HG03103 (cell line): ENCODE data around the gene TUBB3.
"Not testable (repeated sequence)": the region's sequence is repeated elsewhere in the genome, so short reads cannot be mapped to it uniquely, and the experiment has no call there.

Experiments
- ATAC-seq: cut with Tn5 transposase; IDR thresholded peaks from one replicate; pipeline ENCODE4 v1.9.1; 2021; ENCODE audit warnings: low read depth; ENCODE audit not compliant: unreplicated experiment

TUBB3 gene

DNA sequence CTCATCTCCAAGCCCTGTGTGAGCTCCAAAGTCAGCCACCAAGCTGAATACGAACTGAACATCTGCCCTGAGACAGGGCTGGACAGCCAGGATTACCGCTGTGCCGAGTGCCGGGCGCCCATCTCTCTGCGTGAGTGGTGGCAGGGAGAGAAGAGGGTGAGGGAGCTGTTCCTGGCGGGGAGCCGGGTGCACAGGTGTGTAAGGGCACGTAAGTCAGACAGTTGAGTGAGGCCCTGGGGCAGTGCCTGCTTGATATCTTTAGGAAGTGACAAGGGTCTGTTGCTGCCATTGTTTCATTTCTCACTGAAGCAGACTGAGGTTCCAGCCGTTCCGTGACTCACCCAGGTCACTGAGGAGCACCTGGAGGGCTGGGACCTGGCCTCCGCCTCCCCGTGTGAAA is 37.8 kb downstream of the TUBB3 start:
- ATAC-seq: no peak

GRCh38 chr16:89961920-89962319 is 38.8 kb downstream of the TUBB3 start:
- ATAC-seq: no peak

GRCh38 chr16:89962754-89963498 is 39.8 kb downstream of the TUBB3 start:
- ATAC-seq: no peak

GRCh38 chr16:89964201-89964600 is 41.1 kb downstream of the TUBB3 start:
- no peak for ATAC-seq

DNA sequence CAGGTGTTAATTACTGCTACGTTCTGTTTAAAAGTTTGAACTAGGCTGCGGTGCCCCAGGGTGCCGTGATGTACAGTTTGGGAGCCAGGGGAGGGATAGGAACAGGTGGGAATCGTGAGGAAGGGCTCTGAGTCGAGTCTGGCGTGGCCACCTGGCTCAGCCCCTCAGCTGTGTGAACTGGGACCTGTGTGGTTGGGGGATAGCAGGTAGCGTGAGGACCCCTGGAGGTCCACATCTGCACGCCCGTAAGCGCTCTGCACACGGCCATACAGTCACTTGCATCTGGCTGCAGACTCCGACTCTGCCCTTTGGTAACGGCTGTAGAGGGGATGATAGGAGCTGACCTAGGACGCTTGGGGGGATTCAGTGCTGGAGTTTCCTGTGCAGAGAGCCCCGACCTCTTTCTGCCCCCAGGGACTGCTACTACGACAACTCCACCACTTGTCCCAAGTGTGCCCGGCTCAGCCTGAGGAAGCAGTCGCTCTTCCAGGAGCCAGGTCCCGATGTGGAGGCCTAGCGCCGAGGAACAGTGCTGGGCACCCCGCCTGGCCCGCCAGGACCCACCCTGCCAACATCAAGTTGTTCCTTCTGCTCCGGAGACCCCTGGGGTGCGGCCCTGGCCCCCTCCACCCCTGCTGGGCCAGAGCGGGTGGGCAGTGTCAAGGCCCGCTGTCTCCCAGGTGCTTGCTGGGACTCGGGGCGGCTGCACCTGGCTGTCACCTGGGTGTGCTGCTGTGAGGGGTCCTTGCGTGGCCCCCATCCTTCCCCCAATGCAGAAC is 42.5 kb downstream of the TUBB3 start:
- ATAC-seq: no peak

DNA sequence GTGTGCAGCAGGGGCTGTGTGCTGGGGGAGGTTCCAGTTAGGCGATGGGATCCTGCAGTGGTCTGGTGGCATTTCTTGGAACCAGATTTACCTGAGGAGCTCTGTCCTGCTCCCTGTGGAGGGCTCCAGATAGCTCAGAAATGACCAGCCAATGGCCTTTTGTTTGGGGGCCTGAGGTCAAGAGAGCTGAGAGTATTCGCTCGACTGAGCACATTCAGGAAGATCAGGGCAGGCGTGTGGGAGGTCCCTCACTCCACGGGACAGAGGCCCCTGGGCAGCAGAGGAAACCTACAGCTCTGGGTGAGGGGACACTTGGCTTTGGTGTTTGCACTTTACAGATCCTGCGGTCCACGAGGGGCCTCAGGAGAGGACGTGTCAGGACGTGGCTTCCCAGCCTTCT is 43.6 kb downstream of the TUBB3 start:
- ATAC-seq: no peak

- not testable (repeated sequence) for ATAC-seq
These were observed 44.3 kb downstream of the TUBB3 start for GRCh38 chr16:89967436-89967835.

- not testable (repeated sequence) for ATAC-seq
These were observed 44.9 kb downstream of the TUBB3 start for GRCh38 chr16:89968074-89968473.

- no peak for ATAC-seq
These were observed 46.7 kb downstream of the TUBB3 start for GRCh38 chr16:89969741-89970410.

DNA sequence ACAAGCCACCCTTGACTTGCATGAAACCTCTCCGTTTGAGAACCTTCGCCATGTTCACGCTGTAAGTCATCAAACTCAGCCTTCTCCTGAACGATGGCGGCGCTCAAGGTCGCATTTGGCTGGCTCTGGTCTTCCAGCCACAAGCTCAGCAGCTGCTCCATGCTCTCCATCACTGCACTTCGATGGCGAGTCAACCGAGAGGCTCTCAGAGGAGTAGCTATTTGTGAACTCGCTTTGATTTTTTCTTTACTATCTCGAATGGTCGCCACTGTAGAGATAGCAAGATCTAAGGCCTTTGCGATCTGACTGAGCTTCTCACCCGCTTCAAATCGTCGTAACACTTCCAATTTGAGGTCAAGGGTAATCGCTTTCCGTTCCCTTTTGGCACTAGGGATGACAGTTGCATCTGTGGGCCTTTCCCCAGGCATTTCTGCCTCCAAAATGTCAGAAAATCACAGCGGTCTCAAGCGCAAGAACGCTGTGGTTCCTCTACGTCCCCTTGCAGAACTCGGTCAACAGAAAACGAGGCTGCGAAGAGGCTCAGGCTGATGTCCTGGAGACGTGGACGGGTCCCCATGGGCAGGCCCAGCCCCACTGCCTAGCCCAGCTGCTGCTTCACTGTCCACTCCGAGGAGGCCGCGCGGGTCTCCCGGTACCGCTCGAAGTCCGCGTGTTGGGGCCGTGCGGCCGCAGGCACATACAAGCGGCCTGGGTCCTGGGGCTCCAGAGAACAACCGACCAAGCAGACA is 48.5 kb downstream of the TUBB3 start:
- no peak for ATAC-seq

GRCh38 chr16:89972244-89973234 is 49.4 kb downstream of the TUBB3 start:
- peak; percentile 76 for ATAC-seq

DNA sequence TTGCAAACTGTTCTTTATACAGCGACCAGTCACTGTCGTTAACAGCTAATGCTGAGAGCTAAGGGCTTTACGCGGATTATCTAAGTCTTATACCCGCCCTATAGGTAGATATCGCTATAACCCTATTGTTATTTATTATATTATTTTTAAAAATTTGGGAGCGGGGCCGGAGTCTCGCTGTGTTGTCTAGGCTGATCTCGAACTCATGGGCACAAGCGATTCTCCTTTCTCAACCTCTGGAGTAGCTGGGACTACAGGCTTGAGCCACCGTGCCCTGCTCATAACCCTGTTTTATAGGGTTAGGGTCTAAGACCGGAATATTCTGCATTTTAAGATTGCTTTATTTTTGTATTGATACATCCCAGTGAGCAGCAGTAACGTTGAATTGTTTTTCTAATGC is 50.1 kb downstream of the TUBB3 start:
- ATAC-seq: no peak

GRCh38 chr16:89973654-89974335 is 50.7 kb downstream of the TUBB3 start:
- no peak for ATAC-seq

DNA sequence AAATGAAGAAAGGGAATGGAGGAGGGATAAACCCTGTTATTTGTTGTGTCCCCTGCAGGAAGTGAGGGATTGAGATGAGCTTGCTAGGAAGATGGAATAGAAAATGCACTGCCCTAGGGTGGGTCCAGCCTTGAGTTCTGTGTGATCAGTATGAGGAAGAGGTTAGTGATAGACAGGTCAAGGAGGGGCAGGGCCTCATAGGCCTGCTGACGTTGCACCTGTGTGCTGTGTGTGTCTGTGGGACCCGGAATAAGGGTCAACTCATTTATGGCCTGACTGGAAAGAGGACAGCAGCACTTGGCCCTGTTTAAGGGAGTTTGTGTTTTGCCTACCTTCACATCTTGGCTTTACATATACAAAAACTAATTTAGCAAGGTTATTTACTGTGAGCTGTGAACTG is 51.7 kb downstream of the TUBB3 start:
- ATAC-seq: no peak

DNA sequence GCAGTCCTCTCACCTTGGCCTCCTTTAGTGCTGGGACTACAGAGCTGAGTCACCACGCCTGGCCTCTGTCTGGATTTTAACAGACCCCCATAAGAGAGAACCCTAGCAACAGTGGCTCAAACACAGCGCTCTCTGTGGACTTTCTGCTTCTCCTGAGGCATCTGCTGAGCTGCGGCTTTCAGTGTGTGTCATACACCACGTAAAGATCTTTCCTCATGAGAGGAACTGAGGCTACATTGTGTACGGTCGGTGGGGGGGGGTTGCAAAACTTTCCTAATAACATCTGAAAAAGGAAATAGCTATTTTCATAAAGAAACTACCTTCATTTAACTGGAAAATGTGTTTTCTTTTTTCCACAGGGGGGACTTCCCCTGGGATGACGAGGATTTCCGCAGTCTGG is 58.3 kb downstream of the TUBB3 start:
- peak; percentile 49 for ATAC-seq

DNA sequence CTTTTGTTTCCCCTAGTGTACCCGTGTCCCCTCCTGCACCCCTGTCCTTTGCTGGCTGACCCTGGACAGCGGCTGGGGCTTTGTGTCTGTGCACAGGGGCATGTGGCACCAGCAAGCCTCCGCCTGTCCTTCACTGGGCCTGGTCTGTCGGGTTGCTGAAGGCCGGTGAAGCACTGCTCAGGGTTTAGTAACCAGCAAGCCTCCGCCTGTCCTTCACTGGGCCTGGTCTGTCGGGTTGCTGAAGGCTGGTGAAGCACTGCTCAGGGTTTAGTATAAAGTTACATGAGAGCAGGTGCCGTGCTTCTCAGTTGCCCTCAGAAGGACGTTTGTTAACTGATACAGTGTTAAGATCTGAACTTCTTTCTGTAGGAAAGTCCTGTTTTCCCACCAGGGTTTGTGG is 59.2 kb downstream of the TUBB3 start:
- no peak for ATAC-seq

- no peak for ATAC-seq
These were observed 60.4 kb downstream of the TUBB3 start for GRCh38 chr16:89983536-89983935.

DNA sequence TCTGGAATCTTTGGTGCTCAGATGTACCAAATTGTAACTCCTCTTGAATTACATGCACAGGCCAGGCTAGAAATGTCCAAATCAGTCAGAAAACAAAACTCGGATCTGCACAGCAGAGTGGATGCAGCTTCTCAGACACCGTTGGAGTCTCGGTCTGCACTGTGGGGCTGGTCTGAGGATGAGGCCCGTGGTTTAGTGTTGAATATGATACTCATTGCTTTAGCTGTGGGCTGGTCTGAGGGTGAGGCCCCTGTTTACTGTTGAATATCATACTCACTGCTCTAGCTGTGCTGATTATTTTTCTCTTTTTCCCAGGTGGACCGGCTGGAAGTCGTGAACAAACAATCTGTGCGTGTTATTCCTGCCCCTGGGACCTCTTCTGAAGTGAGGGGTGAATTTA is 61.1 kb downstream of the TUBB3 start:
- no peak for ATAC-seq

GRCh38 chr16:89985219-89985618 is 62.1 kb downstream of the TUBB3 start:
- ATAC-seq: no peak
